ENCODE measurements around the gene ZMYND8. TPM values are rescaled to one million over a fixed set of nuclear protein-coding genes. Genes with fewer than 3 reads are reported as not detected.
A peak's percentile ranks its signal among the peaks of the same experiment; 100 is the strongest.

Gene ZMYND8
- total and polyA plus RNA-seq, 5 donors: 10.0 to 35.7 (median 31.4) TPM

GRCh38 chr20:47198254-47198671, 158.2 kb downstream of the ZMYND8 start:
- H3K4me1 ChIP-seq (ENCODE audit: control insufficient read depth, insufficient read depth, low read length): peaks cover 3% of the 10 kb centered on the region
- DNase-seq (no peak), ATAC-seq (no peak)
- 93% methylated on average over 3 of the region's 3 CpGs for WGBS
- no peak overlapping the region for H3K27ac ChIP-seq (ENCODE audit: low read length)
- H3K27me3 ChIP-seq (ENCODE audit: control insufficient read depth, insufficient read depth): no peaks in the 10 kb centered on the region
- intact Hi-C loops (cut with DNase I): loop anchor here in 3 of 4 donors (5.0 to 10.0 kb wide), 3 partner anchors 184 to 429 kb away; no protein-coding TSS in a partner anchor
- H3K9me3 ChIP-seq (ENCODE audit: control insufficient read depth, low read length): no peaks in the 10 kb centered on the region
- no peak overlapping the region for H3K4me3 ChIP-seq (ENCODE audit: low read length)

- no peak overlapping the region for H3K27ac ChIP-seq (ENCODE audit: low read length)
- DNase-seq (peak; percentile 72 to 88 (median 86)), ATAC-seq (peak; percentile 71 to 76)
- no peaks in the 10 kb centered on the region for H3K27me3 ChIP-seq (ENCODE audit: control insufficient read depth, insufficient read depth)
- no peaks in the 10 kb centered on the region for H3K9me3 ChIP-seq (ENCODE audit: control insufficient read depth, low read length)
- 43% methylated on average over 34 of the region's 34 CpGs for WGBS
- H3K4me1 ChIP-seq (ENCODE audit: control insufficient read depth, insufficient read depth, low read length): peaks cover 3% of the 10 kb centered on the region
- intact Hi-C loops (cut with DNase I): loop anchor here in 3 of 4 donors (5.0 to 10.0 kb wide), 3 partner anchors 186 to 431 kb away; no protein-coding TSS in a partner anchor
- H3K4me3 ChIP-seq (ENCODE audit: low read length): no peak overlapping the region
Measured at GRCh38 chr20:47196091-47197081, 160.1 kb downstream of the ZMYND8 start.

- intact Hi-C loops (cut with DNase I): loop anchor here in 3 of 4 donors (5.0 to 10.0 kb wide), 3 partner anchors 187 to 432 kb away; no protein-coding TSS in a partner anchor
- H3K4me1 ChIP-seq (ENCODE audit: control insufficient read depth, insufficient read depth, low read length): peaks cover 3% of the 10 kb centered on the region
- no peaks in the 10 kb centered on the region for H3K9me3 ChIP-seq (ENCODE audit: control insufficient read depth, low read length)
- no peaks in the 10 kb centered on the region for H3K27me3 ChIP-seq (ENCODE audit: control insufficient read depth, insufficient read depth)
- H3K4me3 ChIP-seq (ENCODE audit: low read length): no peak overlapping the region
- H3K27ac ChIP-seq (ENCODE audit: low read length): no peak overlapping the region
- WGBS: 64% methylated on average over 9 of the region's 9 CpGs
- DNase-seq (no peak), ATAC-seq (peak; percentile 37 to 63)
Measured at GRCh38 chr20:47195573-47195972, 160.9 kb downstream of the ZMYND8 start.

- H3K27me3 ChIP-seq (ENCODE audit: control insufficient read depth, insufficient read depth): no peaks in the 10 kb centered on the region
- 83% methylated on average over 3 of the region's 3 CpGs for WGBS
Measured at GRCh38 chr20:47191956-47192355, 164.5 kb downstream of the ZMYND8 start.

GRCh38 chr20:47191074-47191673, 165.3 kb downstream of the ZMYND8 start:
- Histone ChIP-seq H3K27ac (ENCODE audit: low read length) (no peak overlapping the region), H3K27me3 (ENCODE audit: control insufficient read depth, insufficient read depth) (no peaks in the 10 kb centered on the region), H3K4me1 (ENCODE audit: control insufficient read depth, insufficient read depth, low read length) (peaks cover 3% of the 10 kb centered on the region), H3K4me3 (ENCODE audit: low read length) (no peak overlapping the region), H3K9me3 (ENCODE audit: control insufficient read depth, low read length) (no peaks in the 10 kb centered on the region)
- no peak for DNase-seq
- ATAC-seq: no peak
- intact Hi-C loops (cut with DNase I): loop anchor here in 2 of 4 donors (5.0 to 10.0 kb wide), 2 partner anchors 431 to 434 kb away; no protein-coding TSS in a partner anchor
- WGBS: 95% methylated on average over 1 of the region's 1 CpG

More at GRCh38 chr20:47191956-47192355, 164.5 kb downstream of the ZMYND8 start:
- Histone ChIP-seq H3K4me3 (ENCODE audit: low read length) (no peak overlapping the region), H3K9me3 (ENCODE audit: control insufficient read depth, low read length) (no peaks in the 10 kb centered on the region), H3K27ac (ENCODE audit: low read length) (no peak overlapping the region), H3K4me1 (ENCODE audit: control insufficient read depth, insufficient read depth, low read length) (peaks cover 3% of the 10 kb centered on the region)
- DNase-seq (no peak), ATAC-seq (no peak)
- intact Hi-C loops (cut with DNase I): loop anchor here in 2 of 4 donors (5.0 to 10.0 kb wide), 2 partner anchors 430 to 433 kb away; no protein-coding TSS in a partner anchor

- Histone ChIP-seq H3K4me3 (ENCODE audit: low read length) (no peak overlapping the region), H3K9me3 (ENCODE audit: control insufficient read depth, low read length) (no peaks in the 10 kb centered on the region), H3K4me1 (ENCODE audit: control insufficient read depth, insufficient read depth, low read length) (no peaks in the 10 kb centered on the region), H3K27ac (ENCODE audit: low read length) (peak overlapping the region; percentile 21), H3K27me3 (ENCODE audit: control insufficient read depth, insufficient read depth) (no peaks in the 10 kb centered on the region)
- DNase-seq (no peak), ATAC-seq (peak; percentile 25 to 68)
- intact Hi-C loops (cut with DNase I): no loop called here
- 49% methylated on average over 11 of the region's 11 CpGs for WGBS
Measured at GRCh38 chr20:47189060-47189459, 167.4 kb downstream of the ZMYND8 start.

GRCh38 chr20:47188540-47188939, 168.0 kb downstream of the ZMYND8 start:
- intact Hi-C loops (cut with DNase I): no loop called here
- 50% methylated on average over 5 of the region's 5 CpGs for WGBS
- H3K4me3 ChIP-seq (ENCODE audit: low read length): no peak overlapping the region

GRCh38 chr20:47187450-47188195, 168.9 kb downstream of the ZMYND8 start:
- ATAC-seq: no peak
- DNase-seq: no peak
- no peak overlapping the region for H3K27ac ChIP-seq (ENCODE audit: low read length)
- H3K4me1 ChIP-seq (ENCODE audit: control insufficient read depth, insufficient read depth, low read length): no peaks in the 10 kb centered on the region
- WGBS: 86% methylated on average over 19 of the region's 19 CpGs
- H3K27me3 ChIP-seq (ENCODE audit: control insufficient read depth, insufficient read depth): no peaks in the 10 kb centered on the region
- H3K4me3 ChIP-seq (ENCODE audit: low read length): no peak overlapping the region
- intact Hi-C loops (cut with DNase I): no loop called here
- H3K9me3 ChIP-seq (ENCODE audit: control insufficient read depth, low read length): no peaks in the 10 kb centered on the region

More at GRCh38 chr20:47188540-47188939, 168.0 kb downstream of the ZMYND8 start:
- Histone ChIP-seq H3K9me3 (ENCODE audit: control insufficient read depth, low read length) (no peaks in the 10 kb centered on the region), H3K27me3 (ENCODE audit: control insufficient read depth, insufficient read depth) (no peaks in the 10 kb centered on the region), H3K27ac (ENCODE audit: low read length) (no peak overlapping the region), H3K4me1 (ENCODE audit: control insufficient read depth, insufficient read depth, low read length) (no peaks in the 10 kb centered on the region)
- no peak for ATAC-seq
- no peak for DNase-seq

GRCh38 chr20:47183367-47183766, 173.1 kb downstream of the ZMYND8 start:
- no peak overlapping the region for H3K27ac ChIP-seq (ENCODE audit: low read length)
- no peaks in the 10 kb centered on the region for H3K27me3 ChIP-seq (ENCODE audit: control insufficient read depth, insufficient read depth)
- 67% methylated on average over 9 of the region's 9 CpGs for WGBS
- DNase-seq: no peak
- no peak overlapping the region for H3K4me3 ChIP-seq (ENCODE audit: low read length)
- no peaks in the 10 kb centered on the region for H3K9me3 ChIP-seq (ENCODE audit: control insufficient read depth, low read length)
- intact Hi-C loops (cut with DNase I): no loop called here
- H3K4me1 ChIP-seq (ENCODE audit: control insufficient read depth, insufficient read depth, low read length): no peaks in the 10 kb centered on the region
- ATAC-seq: no peak

- WGBS: 72% methylated on average over 5 of the region's 5 CpGs
- H3K9me3 ChIP-seq (ENCODE audit: control insufficient read depth, low read length): no peaks in the 10 kb centered on the region
- DNase-seq (no peak), ATAC-seq (peak; percentile 57 to 58)
- H3K27ac ChIP-seq (ENCODE audit: low read length): no peak overlapping the region
- H3K27me3 ChIP-seq (ENCODE audit: control insufficient read depth, insufficient read depth): no peaks in the 10 kb centered on the region
- intact Hi-C loops (cut with DNase I): no loop called here
- H3K4me3 ChIP-seq (ENCODE audit: low read length): no peak overlapping the region
- H3K4me1 ChIP-seq (ENCODE audit: control insufficient read depth, insufficient read depth, low read length): no peaks in the 10 kb centered on the region
Measured at GRCh38 chr20:47181056-47181862, 175.2 kb downstream of the ZMYND8 start.

Measured in right cardiac atrium (tissue), 5 donors.